Effector memory CD4-positive, alpha-beta T cell (primary cell): ENCODE results near the gene CEACAM20.

ENCODE experiments used
- DNase-seq, 3 donors: peaks; one replicate each; pipeline ENCODE4 v3.0.0-alpha.2; 2020
- H3K27ac ChIP-seq: 2 replicates; pipeline ENCODE4 v1.7.0; 2013; ENCODE audit warnings: mild to moderate bottlenecking, low read length, moderate library complexity; ENCODE audit not compliant: insufficient read depth, poor library complexity, severe bottlenecking
- H3K27me3 ChIP-seq: replicated peaks from 2 replicates; pipeline ENCODE4 v1.7.0; 2013; ENCODE audit warnings: mild to moderate bottlenecking, low read length; ENCODE audit not compliant: insufficient read depth, control insufficient read depth, poor library complexity, severe bottlenecking
- H3K36me3 ChIP-seq: 2 replicates; pipeline ENCODE4 v1.7.0; 2013; ENCODE audit warnings: mild to moderate bottlenecking, low read length, moderate library complexity; ENCODE audit not compliant: control insufficient read depth, insufficient read depth
- H3K4me1 ChIP-seq: 2 replicates; pipeline ENCODE4 v1.7.0; 2013; ENCODE audit warnings: low read length, mild to moderate bottlenecking; ENCODE audit not compliant: control insufficient read depth, insufficient read depth, poor library complexity, severe bottlenecking
- H3K4me3 ChIP-seq: 2 replicates; pipeline ENCODE4 v1.7.0; 2013; ENCODE audit warnings: low read length, low read depth, mild to moderate bottlenecking; ENCODE audit not compliant: insufficient read depth, poor library complexity, severe bottlenecking
- H3K9me3 ChIP-seq: 2 replicates; pipeline ENCODE4 v1.7.0; 2013; ENCODE audit warnings: mild to moderate bottlenecking, low read length, moderate library complexity; ENCODE audit not compliant: control insufficient read depth
- total RNA-seq, 3 donors: gene quantifications; one replicate each; lab custom pipeline; 2026; lab: John Stamatoyannopoulos, UW

Gene CEACAM20
- total RNA-seq, result 0 reads per million in 3 donors

DNA sequence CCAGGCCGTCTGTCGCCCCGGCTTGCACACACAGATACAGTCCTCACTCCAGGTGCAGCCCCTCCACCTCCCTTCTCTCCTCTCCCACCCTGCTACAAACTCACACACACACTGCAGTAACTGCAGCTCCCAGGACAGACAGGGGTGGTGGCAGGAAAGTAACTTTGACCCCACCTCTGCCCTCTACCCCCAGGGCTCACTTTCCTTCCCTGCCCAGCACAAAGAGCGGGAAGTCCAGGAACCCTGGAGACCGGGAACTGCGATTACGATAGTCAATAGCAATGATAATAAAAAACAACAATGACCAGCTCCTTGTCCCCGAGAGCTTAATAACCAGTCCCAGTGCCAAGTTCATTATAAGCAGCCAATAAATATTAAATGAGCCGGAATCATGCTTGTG is at the start of gene CEACAM20:
TSS of gene CEACAM20 (minus strand) at position 140 of the 400 bp plus-strand sequence. CDS start 166 bp downstream, outside the sequence.
- no peak within 1 kb of the TSS for H3K27ac ChIP-seq
- H3K27me3 ChIP-seq, result no peaks in the 10 kb centered on the region
- no peak within 1 kb of the TSS for H3K4me3 ChIP-seq
- no peaks in the 10 kb centered on the region for H3K36me3 ChIP-seq
- no peaks in the 10 kb centered on the region for H3K4me1 ChIP-seq
- no peak for DNase-seq
- H3K9me3 ChIP-seq, result no peaks in the 10 kb centered on the region

DNA sequence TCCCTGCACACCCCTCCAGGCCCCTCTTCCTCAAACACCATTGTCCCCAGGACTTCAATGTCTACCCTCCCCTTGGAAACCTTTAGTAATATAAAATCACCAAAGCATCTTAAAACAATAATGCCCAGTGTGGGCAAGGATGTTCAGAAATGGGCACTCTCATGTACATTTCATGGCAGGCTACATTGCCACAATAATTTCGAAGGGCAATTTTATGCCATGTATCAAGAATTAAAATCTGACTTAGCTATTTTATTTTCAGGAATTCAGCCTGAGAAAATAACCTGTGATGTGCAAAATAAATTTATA is 48.0 kb upstream of the CEACAM20 start:
- no peaks in the 10 kb centered on the region for H3K27me3 ChIP-seq
- no peak overlapping the region for H3K4me3 ChIP-seq

DNA sequence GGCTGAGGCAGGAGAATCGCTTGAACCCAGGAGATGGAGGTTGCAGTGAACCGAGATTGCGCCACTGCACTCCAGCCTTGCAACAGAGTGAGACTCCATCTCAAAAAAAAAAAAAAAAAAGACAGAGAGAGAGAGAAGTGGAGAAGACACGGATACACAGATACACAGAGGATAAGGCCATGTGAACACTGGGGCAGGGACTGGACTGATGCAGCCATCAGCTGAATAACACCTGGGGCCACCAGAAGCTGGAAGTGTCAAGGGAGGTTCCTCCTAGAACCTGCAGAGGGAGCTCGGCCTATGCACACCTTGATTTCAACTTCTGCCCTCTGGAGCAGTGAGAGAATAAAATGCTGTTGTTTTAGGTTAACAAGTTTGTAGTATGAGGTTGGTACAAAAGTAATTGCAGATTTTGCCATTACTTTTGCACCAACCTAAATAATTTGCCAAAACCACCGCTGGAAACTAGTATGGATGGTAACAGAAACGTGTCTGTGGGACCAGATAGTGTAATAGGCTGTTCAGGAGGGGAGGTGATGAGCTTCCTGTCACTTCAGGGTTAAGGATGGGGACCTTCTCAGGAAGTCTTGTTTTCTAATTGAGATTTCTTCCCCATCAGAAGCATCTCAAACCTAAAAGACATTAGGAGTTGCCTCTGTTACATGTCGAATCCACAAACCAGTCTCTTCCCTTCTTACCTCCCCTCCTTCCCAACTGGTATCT is 47.5 kb upstream of the CEACAM20 start:
- Histone ChIP-seq H3K36me3 (no peaks in the 10 kb centered on the region), H3K4me3 (no peak overlapping the region), H3K9me3 (no peaks in the 10 kb centered on the region), H3K4me1 (no peaks in the 10 kb centered on the region), H3K27me3 (no peaks in the 10 kb centered on the region), H3K27ac (no peak overlapping the region)
- DNase-seq, result no peak

More for the DNA sequence above, 48.0 kb upstream of the CEACAM20 start:
- Histone ChIP-seq H3K36me3 (no peaks in the 10 kb centered on the region), H3K4me1 (no peaks in the 10 kb centered on the region), H3K27ac (no peak overlapping the region), H3K9me3 (no peaks in the 10 kb centered on the region)
- no peak for DNase-seq

DNA sequence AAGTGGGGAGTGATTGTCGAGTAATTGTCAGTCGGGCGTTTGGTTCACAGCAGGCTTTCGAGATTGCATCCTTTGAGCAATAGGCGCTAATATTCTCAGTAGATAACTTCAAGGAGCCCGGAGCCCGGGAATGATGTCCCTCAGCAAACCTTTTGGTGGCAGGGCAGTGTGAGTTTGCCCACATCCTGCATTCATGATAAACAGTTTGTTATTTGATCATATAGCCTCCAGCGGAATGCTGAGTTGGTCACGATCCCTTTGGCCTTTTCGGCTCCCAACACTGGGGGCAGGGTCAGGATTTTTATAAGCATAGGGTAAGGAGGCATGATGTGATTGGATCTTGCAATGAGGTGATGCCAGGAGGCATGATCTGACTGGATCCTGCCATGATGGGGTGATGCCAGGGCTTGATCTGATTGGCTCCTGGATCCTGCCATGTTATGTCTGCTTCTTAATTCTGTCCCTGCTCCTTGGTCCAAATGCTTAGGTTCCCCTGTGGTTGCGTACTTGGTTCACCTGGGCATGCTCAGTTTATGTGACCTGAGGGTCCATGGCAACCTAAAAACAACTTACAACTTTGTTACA is 45.7 kb upstream of the CEACAM20 start:
- H3K4me1 ChIP-seq, result no peaks in the 10 kb centered on the region
- H3K9me3 ChIP-seq, result no peaks in the 10 kb centered on the region
- no peak overlapping the region for H3K4me3 ChIP-seq
- no peak for DNase-seq
- H3K27ac ChIP-seq, result no peak overlapping the region
- no peaks in the 10 kb centered on the region for H3K36me3 ChIP-seq
- H3K27me3 ChIP-seq, result no peaks in the 10 kb centered on the region

DNA sequence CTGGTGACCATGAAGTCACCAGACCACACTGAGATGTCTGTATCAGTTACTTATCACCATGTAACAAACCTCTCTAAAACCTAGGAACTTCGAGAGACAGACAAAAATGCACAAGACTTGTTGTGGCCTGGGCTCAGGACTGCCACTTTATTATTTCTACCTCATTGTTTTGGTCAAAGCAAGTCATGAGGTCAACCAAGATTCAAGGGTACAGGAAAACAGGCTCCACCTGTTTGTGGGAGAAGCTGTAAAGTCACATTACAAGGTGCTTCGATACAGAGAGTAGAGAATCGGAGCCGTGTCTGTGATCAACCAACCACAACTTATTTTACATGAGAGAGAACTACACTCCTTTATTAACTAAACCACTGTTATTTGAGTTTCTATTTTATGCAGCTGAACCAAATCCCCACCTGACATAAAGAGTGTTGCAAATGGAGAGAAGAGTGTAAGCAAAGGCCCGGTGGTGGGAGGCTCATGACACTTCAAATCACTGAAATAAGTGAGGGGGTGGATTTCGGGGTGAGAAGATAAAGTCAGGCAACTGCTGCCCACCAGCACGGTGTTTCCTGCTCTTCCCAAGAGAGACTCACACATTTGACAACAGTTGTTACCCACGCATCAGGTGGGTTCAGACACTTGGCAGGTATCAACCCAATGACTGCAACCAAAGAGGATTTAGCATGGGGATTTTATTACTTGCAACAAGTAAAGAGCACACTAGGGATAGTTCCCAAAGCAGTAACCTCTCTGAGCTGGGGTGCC is 44.9 kb upstream of the CEACAM20 start:
- H3K4me3 ChIP-seq, result no peak overlapping the region

DNA sequence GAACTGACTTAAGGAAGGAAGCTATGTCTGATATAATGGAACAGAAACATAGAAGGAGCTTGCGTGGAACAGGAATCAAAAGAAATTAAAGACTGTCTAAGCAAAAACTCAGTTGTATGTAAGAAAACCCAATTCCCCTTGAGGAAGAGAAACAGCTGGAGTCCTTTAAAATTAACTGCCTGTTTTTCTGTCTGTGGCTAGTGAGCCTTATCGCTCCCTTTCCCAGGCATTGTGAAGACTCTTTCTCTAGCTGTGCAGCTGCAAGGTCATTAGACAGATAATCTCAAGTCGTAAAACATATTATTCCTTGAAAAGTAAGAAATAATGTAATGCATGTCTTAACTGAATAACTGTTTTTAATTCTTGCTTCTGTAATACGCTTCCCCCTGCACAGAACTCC is 44.2 kb upstream of the CEACAM20 start:
- Histone ChIP-seq H3K9me3 (no peaks in the 10 kb centered on the region), H3K27me3 (no peaks in the 10 kb centered on the region), H3K4me3 (no peak overlapping the region), H3K27ac (no peak overlapping the region), H3K4me1 (no peaks in the 10 kb centered on the region), H3K36me3 (no peaks in the 10 kb centered on the region)
- no peak for DNase-seq

More for the DNA sequence above, 44.9 kb upstream of the CEACAM20 start:
- no peak for DNase-seq
- Histone ChIP-seq H3K27ac (no peak overlapping the region), H3K4me1 (no peaks in the 10 kb centered on the region), H3K36me3 (no peaks in the 10 kb centered on the region), H3K9me3 (no peaks in the 10 kb centered on the region), H3K27me3 (no peaks in the 10 kb centered on the region)

DNA sequence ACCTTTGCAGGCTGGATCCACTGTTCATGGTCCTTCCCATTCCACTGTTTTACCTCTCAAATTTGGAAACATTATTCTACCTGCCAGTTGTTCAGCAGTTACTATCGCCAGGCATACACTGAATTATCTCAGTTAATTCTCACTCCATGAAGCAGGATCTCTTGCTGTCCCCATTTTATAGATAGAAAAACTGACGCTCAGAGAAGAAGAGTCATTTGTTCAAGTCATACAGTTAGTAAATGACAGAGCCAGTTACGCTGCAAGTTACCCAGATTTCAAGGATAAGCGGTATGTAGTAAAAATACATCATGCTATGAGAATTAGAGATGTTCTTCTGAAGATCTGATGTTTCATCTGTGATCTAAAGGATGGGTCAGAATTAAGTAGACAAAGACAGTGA is 43.7 kb upstream of the CEACAM20 start:
- Histone ChIP-seq H3K9me3 (no peaks in the 10 kb centered on the region), H3K36me3 (no peaks in the 10 kb centered on the region), H3K4me1 (no peaks in the 10 kb centered on the region), H3K4me3 (no peak overlapping the region), H3K27ac (no peak overlapping the region), H3K27me3 (no peaks in the 10 kb centered on the region)
- no peak for DNase-seq

DNA sequence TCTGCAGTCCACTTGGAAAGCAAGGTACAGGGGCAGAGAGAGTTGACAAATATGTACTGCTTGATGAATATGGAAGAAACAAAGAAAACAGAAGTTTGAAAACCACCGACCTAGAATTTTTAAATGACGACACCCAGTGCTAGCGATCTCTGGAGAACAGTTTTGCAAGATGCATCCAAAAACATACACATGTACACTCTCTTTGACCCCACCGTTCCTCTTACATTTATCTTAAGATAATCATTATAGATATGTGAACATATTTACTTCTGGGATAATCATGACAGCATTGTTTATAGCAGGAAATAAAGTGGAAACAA is 43.1 kb upstream of the CEACAM20 start:
- Histone ChIP-seq H3K27ac (no peak overlapping the region), H3K36me3 (no peaks in the 10 kb centered on the region), H3K4me3 (no peak overlapping the region), H3K27me3 (no peaks in the 10 kb centered on the region), H3K9me3 (no peaks in the 10 kb centered on the region), H3K4me1 (no peaks in the 10 kb centered on the region)
- DNase-seq, result no peak

DNA sequence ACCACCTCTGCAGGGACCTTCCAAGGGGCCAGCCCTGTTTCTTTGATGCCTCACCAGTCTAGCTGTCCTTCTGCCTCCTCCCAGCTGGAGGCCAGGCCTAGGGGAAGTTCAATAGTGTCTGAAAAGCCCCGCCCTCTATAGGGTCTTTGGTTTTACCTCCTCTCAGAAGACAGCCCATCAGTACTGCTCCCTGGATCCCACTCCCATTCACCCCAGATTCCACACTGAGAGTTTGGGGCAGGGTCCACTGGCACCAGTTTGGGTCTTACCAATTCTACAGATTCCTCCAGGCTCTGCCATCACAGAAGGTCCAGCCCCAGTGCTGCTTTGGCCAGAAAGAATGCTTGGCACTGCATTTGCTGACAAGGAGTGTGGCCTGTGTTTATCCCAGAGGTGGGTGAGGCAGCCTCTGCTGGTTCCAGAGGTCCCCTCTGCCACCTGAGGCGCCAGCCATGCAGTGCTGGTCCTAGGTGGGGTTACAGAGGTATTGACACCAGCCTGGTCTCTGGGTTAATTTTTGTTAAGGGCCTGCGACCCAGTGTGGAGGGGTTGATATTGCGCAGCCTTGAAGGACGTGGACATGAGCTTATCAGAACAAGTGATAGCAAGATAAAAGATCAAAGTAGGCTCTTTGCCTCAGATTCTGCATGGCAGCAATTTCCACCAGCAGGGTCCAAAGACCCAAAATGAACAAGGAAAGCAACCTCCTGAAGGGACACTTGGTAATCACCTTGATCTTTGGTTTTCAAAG is 42.5 kb upstream of the CEACAM20 start:
- no peaks in the 10 kb centered on the region for H3K4me1 ChIP-seq
- H3K36me3 ChIP-seq, result no peaks in the 10 kb centered on the region
- DNase-seq, result no peak
- H3K9me3 ChIP-seq, result no peaks in the 10 kb centered on the region
- no peak overlapping the region for H3K27ac ChIP-seq
- no peaks in the 10 kb centered on the region for H3K27me3 ChIP-seq
- no peak overlapping the region for H3K4me3 ChIP-seq
